T-cell (primary cell): ENCODE measurements around the gene THADA. TPM values are rescaled to one million over a fixed set of nuclear protein-coding genes. Genes with fewer than 3 reads are reported as not detected.
"Not testable (repeated sequence)": the region's sequence is repeated elsewhere in the genome, so short reads cannot be mapped to it uniquely, and the experiment has no call there.

ENCODE experiments used
- ATAC-seq, 4 experiments: fragments of 200-7000 bp in 3 of 4; fragments of 150-1000 bp in 1 of 4; cut with Tn5 transposase; replicated peaks in 1 of 4; 1 replicate in 3 of 4; 2 replicates in 1 of 4; pipeline ENCODE4 v1.10.0; 2021; ENCODE audit warnings: moderate library complexity in 3 of 4, mild to moderate bottlenecking in 2 of 4, moderate number of reproducible peaks in 1 of 4
- CTCF ChIA-PET, 2 donors: fragments of 300-600 bp; sonication (Branson Sonifier 250); formaldehyde crosslinking; loops; one replicate each; lab custom pipeline; 2022; ENCODE audit warnings: antibody characterized with exemption in 2 of 2; lab: Charles Lee
- POLR2A ChIA-PET, 2 donors: fragments of 300-600 bp; sonication (Branson Sonifier 250); formaldehyde crosslinking; loops; one replicate each; lab custom pipeline; 2022; ENCODE audit warnings: antibody characterized with exemption in 2 of 2; lab: Charles Lee
- DNase-seq, 35 experiments: peaks; one replicate each; pipeline versions ENCODE4 v3.0.0 to v3.0.0-alpha.2; 2013 to 2023
- H3K27ac ChIP-seq: one replicate; pipeline ENCODE4 v1.5.1; 2013; ENCODE audit warnings: low read length
- H3K27me3 ChIP-seq, 2 experiments: replicated peaks in 1 of 2; 1 replicate in 1 of 2; 2 replicates in 1 of 2; pipeline versions ENCODE4 v1.6.1 to v1.7.0; 2013; ENCODE audit warnings: low read length in 1 of 2, mixed read lengths in 1 of 2; ENCODE audit not compliant: control insufficient read depth in 2 of 2, insufficient read depth in 2 of 2; ENCODE audit errors: extremely low read depth in 1 of 2
- H3K36me3 ChIP-seq, 2 donors: 1 replicate in 1 of 2; 2 replicates in 1 of 2; pipeline versions ENCODE4 v1.6.1 to v1.7.0; 2013; ENCODE audit warnings: low read length in 1 of 2; ENCODE audit not compliant: control insufficient read depth in 2 of 2, insufficient read depth in 1 of 2; ENCODE audit errors: extremely low read depth in 1 of 2
- H3K4me1 ChIP-seq, 2 experiments: 1 replicate in 1 of 2; 2 replicates in 1 of 2; pipeline versions ENCODE4 v1.6.1 to v1.7.0; 2013; ENCODE audit warnings: low read length in 2 of 2, mixed read lengths in 1 of 2; ENCODE audit not compliant: insufficient read depth in 2 of 2, control insufficient read depth in 1 of 2; ENCODE audit errors: extremely low read depth in 1 of 2
- H3K4me3 ChIP-seq, 2 donors: 1 replicate in 1 of 2; 2 replicates in 1 of 2; pipeline versions ENCODE4 v1.5.1 to v1.7.0; 2013; ENCODE audit warnings: mild to moderate bottlenecking in 2 of 2, low read length in 1 of 2, moderate library complexity in 1 of 2; ENCODE audit not compliant: control insufficient read depth in 1 of 2; ENCODE audit errors: extremely low read depth in 1 of 2
- H3K9me3 ChIP-seq: 2 replicates; pipeline ENCODE4 v1.7.0; 2013
- H3K27ac Mint-ChIP-seq, 2 donors: one replicate each; pipeline ENCODE4 v1.8.0; 2020 to 2021; ENCODE audit warnings: mild to moderate bottlenecking in 2 of 2, mixed read lengths in 2 of 2
- H3K27me3 Mint-ChIP-seq, 2 donors: one replicate each; pipeline ENCODE4 v1.8.0; 2021 to 2022; ENCODE audit warnings: mixed read lengths in 2 of 2
- H3K36me3 Mint-ChIP-seq: one replicate; pipeline ENCODE4 v1.8.0; 2021; ENCODE audit warnings: mixed read lengths
- H3K4me1 Mint-ChIP-seq, 3 donors: one replicate each; pipeline ENCODE4 v1.8.0; 2020 to 2022; ENCODE audit warnings: mixed read lengths in 3 of 3, mild to moderate bottlenecking in 1 of 3
- H3K4me3 Mint-ChIP-seq, 3 donors: one replicate each; pipeline ENCODE4 v1.8.0; 2020 to 2022; ENCODE audit warnings: mild to moderate bottlenecking in 3 of 3, mixed read lengths in 3 of 3, moderate library complexity in 3 of 3
- H3K9me3 Mint-ChIP-seq, 3 donors: one replicate each; pipeline ENCODE4 v1.8.0; 2020 to 2022; ENCODE audit warnings: mixed read lengths in 3 of 3
- WGBS: methylation state at CpG from one replicate; pipeline ENCODE4 v1.1.5; 2013; ENCODE audit warnings: missing lambda C conversion rate; ENCODE audit not compliant: insufficient coverage; 5-methylcytosine and 5-hydroxymethylcytosine counted together
- total RNA-seq, 35 experiments: library from RNA in 6 of 35; stranded (reverse) in 6 of 35; fragments of 120-200 nt in 1 of 35; gene quantifications; one replicate each; pipeline versions ENCODE4 v1.2.1 to v1.2.4 and lab custom pipeline; 2013 to 2026

The THADA gene
- total RNA-seq, 5 donors from 2014 or later (not counting 1 experiment from before 2014, with no cell fraction given): 36.4 to 50.5 (median 40.6) TPM

GRCh38 chr2:43297740-43298139, 298.1 kb downstream of the THADA start:
- H3K9me3 ChIP-seq, H3K4me3 Mint-ChIP-seq, ATAC-seq, H3K27me3 ChIP-seq, CTCF ChIA-PET, H3K27ac Mint-ChIP-seq, H3K4me3 ChIP-seq, H3K36me3 ChIP-seq, H3K9me3 Mint-ChIP-seq, H3K4me1 ChIP-seq, POLR2A ChIA-PET, DNase-seq, H3K27me3 Mint-ChIP-seq, H3K27ac ChIP-seq: not testable (repeated sequence)
- no CpG with 5 or more reads among the region's 36 CpGs for WGBS
- Mint-ChIP-seq H3K36me3 (peaks cover 22% of the 10 kb centered on the region), H3K4me1 (peaks cover 13 to 19% (median 16%) of the 10 kb centered on the region in 3 donors)

- H3K27ac ChIP-seq: no peak overlapping the region
- ChIA-PET POLR2A (no interaction called here), CTCF (no interaction called here)
- ATAC-seq: no peak
- Mint-ChIP-seq H3K36me3 (peaks cover 42% of the 10 kb centered on the region), H3K4me3 (no peak overlapping the region), H3K9me3 (no peaks in the 10 kb centered on the region), H3K27ac (no peak overlapping the region), H3K27me3 (no peaks in the 10 kb centered on the region), H3K4me1 (peaks cover 13 to 19% (median 16%) of the 10 kb centered on the region in 3 donors)
- WGBS: 90% methylated on average over 2 of the region's 5 CpGs
- peaks cover 0 to 2% of the 10 kb centered on the region in 2 experiments for H3K4me1 ChIP-seq
- H3K27me3 ChIP-seq: no peaks in the 10 kb centered on the region
- no peaks in the 10 kb centered on the region for H3K9me3 ChIP-seq
- no peak overlapping the region for H3K4me3 ChIP-seq
- no peak for DNase-seq
- peaks cover 0 to 28% of the 10 kb centered on the region in 2 donors for H3K36me3 ChIP-seq
These were observed 300.8 kb downstream of the THADA start for GRCh38 chr2:43294973-43295603.

- no peaks in the 10 kb centered on the region for H3K27me3 Mint-ChIP-seq
- H3K27ac Mint-ChIP-seq: peak overlapping the region; percentile 83 to 88
- Histone ChIP-seq H3K27ac (no peak overlapping the region), H3K4me3 (no peak overlapping the region), H3K36me3 (peaks cover 0 to 30% of the 10 kb centered on the region in 2 donors), H3K27me3 (no peaks in the 10 kb centered on the region), H3K9me3 (no peaks in the 10 kb centered on the region), H3K4me1 (peaks cover 0 to 2% of the 10 kb centered on the region in 2 experiments)
- POLR2A ChIA-PET: interaction anchor here in 1 of 2 donors (0.6 kb wide), 1 partner anchor 391 kb away, joined by 4 read pairs; no protein-coding TSS in a partner anchor
- WGBS: 48% methylated on average over 4 of the region's 6 CpGs
- peaks cover 49% of the 10 kb centered on the region for H3K36me3 Mint-ChIP-seq
- CTCF ChIA-PET: interaction anchor here in 1 of 2 donors (0.6 kb wide), 1 partner anchor 283 kb away, joined by 3 read pairs; no protein-coding TSS in a partner anchor
- peak; percentile 57 to 100 (median 99) for ATAC-seq
- peaks cover 13 to 19% (median 16%) of the 10 kb centered on the region in 3 donors for H3K4me1 Mint-ChIP-seq
- peak in 3 of 35 experiments; percentile 6 to 37 (median 21) for DNase-seq
- no peak overlapping the region for H3K4me3 Mint-ChIP-seq
- H3K9me3 Mint-ChIP-seq: no peaks in the 10 kb centered on the region
These were observed 301.8 kb downstream of the THADA start for GRCh38 chr2:43293744-43294695.

- no peak for DNase-seq
- Mint-ChIP-seq H3K36me3 (peaks cover 52% of the 10 kb centered on the region), H3K9me3 (no peaks in the 10 kb centered on the region), H3K4me1 (peaks cover 13 to 19% (median 16%) of the 10 kb centered on the region in 3 donors), H3K27me3 (no peaks in the 10 kb centered on the region), H3K4me3 (no peak overlapping the region), H3K27ac (peak overlapping the region; percentile 83 to 88)
- Histone ChIP-seq H3K36me3 (peaks cover 0 to 30% of the 10 kb centered on the region in 2 donors), H3K27me3 (no peaks in the 10 kb centered on the region), H3K9me3 (no peaks in the 10 kb centered on the region), H3K4me1 (peaks cover 0 to 2% of the 10 kb centered on the region in 2 experiments), H3K4me3 (no peak overlapping the region), H3K27ac (no peak overlapping the region)
- CTCF ChIA-PET: interaction anchor here in 1 of 2 donors (0.6 kb wide), 1 partner anchor 284 kb away, joined by 3 read pairs; no protein-coding TSS in a partner anchor
- peak in 1 of 4 experiments; percentile 35 for ATAC-seq
- WGBS: 95% methylated on average over 4 of the region's 11 CpGs
- POLR2A ChIA-PET: interaction anchor here in 1 of 2 donors (0.6 kb wide), 1 partner anchor 390 kb away, joined by 4 read pairs; no protein-coding TSS in a partner anchor
These were observed 302.7 kb downstream of the THADA start for GRCh38 chr2:43292851-43293743.

- WGBS: no CpG with 5 or more reads among the region's 1 CpG
- Mint-ChIP-seq H3K4me3 (no peak overlapping the region), H3K4me1 (peaks cover 13 to 19% (median 16%) of the 10 kb centered on the region in 3 donors), H3K36me3 (peaks cover 60% of the 10 kb centered on the region), H3K27me3 (no peaks in the 10 kb centered on the region), H3K27ac (no peak overlapping the region), H3K9me3 (no peaks in the 10 kb centered on the region)
- ChIA-PET CTCF (no interaction called here), POLR2A (no interaction called here)
- H3K4me1 ChIP-seq: peaks cover 0 to 2% of the 10 kb centered on the region in 2 experiments
- peaks cover 4 to 38% of the 10 kb centered on the region in 2 donors for H3K36me3 ChIP-seq
- ATAC-seq (no peak), DNase-seq (no peak)
- H3K4me3 ChIP-seq: no peak overlapping the region
- H3K9me3 ChIP-seq: no peaks in the 10 kb centered on the region
- no peak overlapping the region for H3K27ac ChIP-seq
- no peaks in the 10 kb centered on the region for H3K27me3 ChIP-seq
These were observed 303.5 kb downstream of the THADA start for GRCh38 chr2:43292297-43292696.
